Spleen (tissue), 7 donors: Measurements from ENCODE around the gene WNT2.

Source experiments
- CTCF ChIP-seq, 11 experiments: fragments of 200-600 bp in 7 of 11; fragments of 450-650 bp in 4 of 11; sonication (generic) in 4 of 11; IDR thresholded peaks in 8 of 11; conservative IDR thresholded peaks in 3 of 11; 1 replicate in 7 of 11; 2 replicates in 4 of 11; pipeline versions ENCODE4 v1.4.0 to v1.8.0; 2016 to 2021; ENCODE audit warnings: antibody characterized with exemption in 11 of 11, inconsistent platforms in 4 of 11, mild to moderate bottlenecking in 1 of 11
- POLR2AphosphoS5 ChIP-seq, 3 donors: sonication (generic); formaldehyde crosslinking; IDR thresholded peaks; one replicate each; pipeline ENCODE4 v1.5.1; 2017; ENCODE audit warnings: antibody characterized with exemption in 3 of 3
- donor health status: DM: no; HTN: no; CAD: no; lungs with moderate emphysema.
- donor health status: DM: no; HTN: no; CAD: no.
- donor health status: DM: no; HTN: no; CAD: no.

- TF ChIP-seq CTCF (IDR thresholded peaks at IDR 0.05 in 8 of 11, conservative IDR thresholded peaks at IDR 0.05 in 3 of 11) (no peak), POLR2AphosphoS5 (IDR thresholded peaks at IDR 0.05) (no peak)
These were observed 83.9 kb downstream of the WNT2 start for GRCh38 chr7:117238937-117239336.
